SK-N-SH treated with all-trans-retinoic acid at 6 μM for 48 hours (cell line): ENCODE measurements around the gene HDDC2.
A peak's percentile ranks its signal among the peaks of the same experiment; 100 is the strongest.

Experiments
- ATAC-seq: fragments of 200-7000 bp; cut with Tn5 transposase; 3 replicates; pipeline ENCODE4 v1.9.1; 2020; ENCODE audit warnings: mild to moderate bottlenecking, moderate library complexity
- ESRRG ChIP-seq: fragments of 250-450 bp; sonication (Bioruptor Pico); IDR thresholded peaks from 2 replicates; pipeline ENCODE4 v1.6.1; 2021; ENCODE audit warnings: mild to moderate bottlenecking
- GLIS3 ChIP-seq: fragments of 250-450 bp; sonication (Bioruptor Pico); IDR thresholded peaks from 2 replicates; pipeline ENCODE4 v1.5.0; 2020; ENCODE audit warnings: mild to moderate bottlenecking, moderate library complexity
- ISL1 ChIP-seq: fragments of 250-450 bp; sonication (Bioruptor Pico); IDR thresholded peaks from 2 replicates; pipeline ENCODE4 v2.1.2; 2022; ENCODE audit warnings: mild to moderate bottlenecking, moderate library complexity
- OSR1 ChIP-seq: fragments of 250-450 bp; sonication (Bioruptor Pico); IDR thresholded peaks from 2 replicates; pipeline ENCODE4 v1.8.0; 2022; ENCODE audit warnings: moderate library complexity, mild to moderate bottlenecking, inconsistent platforms
- PPARA ChIP-seq: fragments of 250-450 bp; sonication (Bioruptor Pico); IDR thresholded peaks from 2 replicates; pipeline ENCODE4 v1.5.0; 2020; ENCODE audit warnings: mild to moderate bottlenecking, borderline replicate concordance
- RARB ChIP-seq: fragments of 250-450 bp; sonication (Bioruptor Pico); IDR thresholded peaks from 2 replicates; pipeline ENCODE4 v1.8.0; 2021; ENCODE audit warnings: mild to moderate bottlenecking, moderate library complexity
- SNAI2 ChIP-seq: fragments of 250-450 bp; sonication (Bioruptor Pico); IDR thresholded peaks from 2 replicates; pipeline ENCODE4 v1.5.0; 2020; ENCODE audit warnings: mild to moderate bottlenecking, moderate library complexity
- TCF4 ChIP-seq: fragments of 250-450 bp; sonication (Bioruptor Pico); IDR thresholded peaks from 2 replicates; pipeline ENCODE4 v1.8.0; 2021; ENCODE audit warnings: mild to moderate bottlenecking, moderate library complexity, borderline replicate concordance
- TOX ChIP-seq: fragments of 250-450 bp; sonication (Bioruptor Pico); IDR thresholded peaks from 2 replicates; pipeline ENCODE4 v1.8.0; 2021; ENCODE audit warnings: mild to moderate bottlenecking, moderate library complexity, borderline replicate concordance
- ZC3H10 ChIP-seq: fragments of 250-450 bp; sonication (Bioruptor Pico); IDR thresholded peaks from 2 replicates; pipeline ENCODE4 v1.5.1; 2021; ENCODE audit warnings: mild to moderate bottlenecking, moderate library complexity
- ZFP3 ChIP-seq: fragments of 250-450 bp; sonication (Bioruptor Pico); IDR thresholded peaks from 2 replicates; pipeline ENCODE4 v1.5.0; 2020; ENCODE audit warnings: mild to moderate bottlenecking, moderate library complexity
- ZFP30 ChIP-seq: fragments of 450-650 bp; formaldehyde crosslinking; IDR thresholded peaks from 2 replicates; pipeline ENCODE4 v1.5.0; 2022; ENCODE audit warnings: mild to moderate bottlenecking, moderate library complexity
- ZNF565 ChIP-seq: fragments of 450-650 bp; formaldehyde crosslinking; conservative IDR thresholded peaks from 2 replicates; pipeline ENCODE4 v1.5.0; 2020; ENCODE audit warnings: low read depth, mild to moderate bottlenecking, moderate library complexity
- ZNF8 ChIP-seq: fragments of 450-650 bp; formaldehyde crosslinking; IDR thresholded peaks from 2 replicates; pipeline ENCODE4 v1.5.0; 2020; ENCODE audit warnings: mild to moderate bottlenecking, moderate library complexity
- TF ChIP-seq, protein P1 (sequence below): fragments of 250-450 bp; sonication (Bioruptor Pico); IDR thresholded peaks from 2 replicates; pipeline ENCODE4 v1.5.0; 2020; ENCODE audit warnings: mild to moderate bottlenecking, moderate library complexity
- TF ChIP-seq, protein P2 (sequence below): fragments of 250-450 bp; sonication (Bioruptor Pico); IDR thresholded peaks from 2 replicates; pipeline ENCODE4 v1.5.1; 2021; ENCODE audit warnings: mild to moderate bottlenecking, moderate library complexity
- TF ChIP-seq, protein P3 (sequence below): fragments of 250-450 bp; sonication (Bioruptor Pico); IDR thresholded peaks from 2 replicates; pipeline ENCODE4 v1.8.0; 2021; ENCODE audit warnings: low read depth, mild to moderate bottlenecking, moderate library complexity, borderline replicate concordance

Gene HDDC2

DNA sequence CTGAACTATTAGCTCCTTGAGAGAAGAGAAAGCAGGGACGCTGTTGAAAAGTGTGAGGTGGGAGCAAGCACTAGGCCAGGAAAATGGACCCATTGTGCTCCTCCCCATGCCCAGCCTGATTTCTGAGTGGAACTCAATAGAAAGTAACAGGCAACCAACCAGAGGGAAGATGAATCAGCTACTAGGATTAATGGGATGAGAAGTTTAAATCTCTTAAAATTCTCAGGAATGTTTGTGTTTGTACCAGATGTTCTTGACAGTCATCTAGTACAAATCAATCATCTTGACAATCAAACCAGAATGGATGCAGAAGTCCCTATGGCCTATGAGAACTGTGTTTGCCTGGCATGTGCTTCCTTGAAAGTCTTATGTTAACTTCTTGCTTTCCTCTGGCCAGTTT is 48.9 kb downstream of the HDDC2 start (continued):
- TF ChIP-seq, protein P1, sequence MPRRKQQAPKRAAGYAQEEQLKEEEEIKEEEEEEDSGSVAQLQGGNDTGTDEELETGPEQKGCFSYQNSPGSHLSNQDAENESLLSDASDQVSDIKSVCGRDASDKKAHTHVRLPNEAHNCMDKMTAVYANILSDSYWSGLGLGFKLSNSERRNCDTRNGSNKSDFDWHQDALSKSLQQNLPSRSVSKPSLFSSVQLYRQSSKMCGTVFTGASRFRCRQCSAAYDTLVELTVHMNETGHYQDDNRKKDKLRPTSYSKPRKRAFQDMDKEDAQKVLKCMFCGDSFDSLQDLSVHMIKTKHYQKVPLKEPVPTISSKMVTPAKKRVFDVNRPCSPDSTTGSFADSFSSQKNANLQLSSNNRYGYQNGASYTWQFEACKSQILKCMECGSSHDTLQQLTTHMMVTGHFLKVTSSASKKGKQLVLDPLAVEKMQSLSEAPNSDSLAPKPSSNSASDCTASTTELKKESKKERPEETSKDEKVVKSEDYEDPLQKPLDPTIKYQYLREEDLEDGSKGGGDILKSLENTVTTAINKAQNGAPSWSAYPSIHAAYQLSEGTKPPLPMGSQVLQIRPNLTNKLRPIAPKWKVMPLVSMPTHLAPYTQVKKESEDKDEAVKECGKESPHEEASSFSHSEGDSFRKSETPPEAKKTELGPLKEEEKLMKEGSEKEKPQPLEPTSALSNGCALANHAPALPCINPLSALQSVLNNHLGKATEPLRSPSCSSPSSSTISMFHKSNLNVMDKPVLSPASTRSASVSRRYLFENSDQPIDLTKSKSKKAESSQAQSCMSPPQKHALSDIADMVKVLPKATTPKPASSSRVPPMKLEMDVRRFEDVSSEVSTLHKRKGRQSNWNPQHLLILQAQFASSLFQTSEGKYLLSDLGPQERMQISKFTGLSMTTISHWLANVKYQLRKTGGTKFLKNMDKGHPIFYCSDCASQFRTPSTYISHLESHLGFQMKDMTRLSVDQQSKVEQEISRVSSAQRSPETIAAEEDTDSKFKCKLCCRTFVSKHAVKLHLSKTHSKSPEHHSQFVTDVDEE = no peak
- TF ChIP-seq ZNF565 (CRISPR knock-in tag) (no peak), TOX (CRISPR knock-in tag) (no peak), PPARA (CRISPR knock-in tag) (no peak)
- TF ChIP-seq, all 23 proteins: peak for 0

DNA sequence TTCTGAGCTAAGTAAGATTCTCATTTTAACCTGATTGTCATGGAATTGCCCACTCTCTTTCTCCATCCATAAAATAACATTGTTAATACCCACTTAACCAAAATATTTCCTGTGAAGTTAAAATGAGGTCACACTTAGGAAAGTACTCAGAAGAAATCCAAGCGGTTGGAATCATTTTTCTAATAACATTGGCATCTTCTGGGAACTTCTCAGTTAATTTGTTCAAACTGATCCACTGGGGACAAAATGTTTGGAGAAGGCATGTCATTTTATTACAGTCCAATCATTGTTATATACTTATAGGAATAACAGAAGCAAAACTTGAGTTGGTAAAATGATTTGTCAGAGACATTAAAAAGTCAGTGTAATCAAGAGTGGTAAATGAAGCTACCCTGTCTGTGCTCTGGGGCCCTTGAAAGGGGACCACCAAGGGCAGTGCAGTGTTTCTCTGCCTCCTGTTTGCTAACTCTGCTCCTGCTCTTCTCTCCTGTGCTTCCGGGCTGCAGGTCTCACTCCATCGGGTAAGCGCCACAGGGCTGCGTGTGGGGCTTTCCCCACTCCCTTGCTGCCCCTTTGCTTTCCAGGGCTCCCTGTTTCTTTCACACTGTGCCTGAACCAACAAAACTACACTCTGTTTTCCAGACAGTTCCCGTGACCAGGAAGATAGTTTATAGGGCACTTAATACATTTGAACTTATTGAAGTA is 50.1 kb downstream of the HDDC2 start:
- peak; percentile 63 for ATAC-seq
- TF ChIP-seq, protein P2, sequence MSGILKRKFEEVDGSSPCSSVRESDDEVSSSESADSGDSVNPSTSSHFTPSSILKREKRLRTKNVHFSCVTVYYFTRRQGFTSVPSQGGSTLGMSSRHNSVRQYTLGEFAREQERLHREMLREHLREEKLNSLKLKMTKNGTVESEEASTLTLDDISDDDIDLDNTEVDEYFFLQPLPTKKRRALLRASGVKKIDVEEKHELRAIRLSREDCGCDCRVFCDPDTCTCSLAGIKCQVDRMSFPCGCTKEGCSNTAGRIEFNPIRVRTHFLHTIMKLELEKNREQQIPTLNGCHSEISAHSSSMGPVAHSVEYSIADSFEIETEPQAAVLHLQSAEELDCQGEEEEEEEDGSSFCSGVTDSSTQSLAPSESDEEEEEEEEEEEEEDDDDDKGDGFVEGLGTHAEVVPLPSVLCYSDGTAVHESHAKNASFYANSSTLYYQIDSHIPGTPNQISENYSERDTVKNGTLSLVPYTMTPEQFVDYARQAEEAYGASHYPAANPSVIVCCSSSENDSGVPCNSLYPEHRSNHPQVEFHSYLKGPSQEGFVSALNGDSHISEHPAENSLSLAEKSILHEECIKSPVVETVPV = no peak
- TF ChIP-seq ZNF565 (CRISPR knock-in tag) (no peak), ZFP30 (no peak), ZC3H10 (CRISPR knock-in tag) (no peak)
- TF ChIP-seq, all 23 proteins: peak for 0

DNA sequence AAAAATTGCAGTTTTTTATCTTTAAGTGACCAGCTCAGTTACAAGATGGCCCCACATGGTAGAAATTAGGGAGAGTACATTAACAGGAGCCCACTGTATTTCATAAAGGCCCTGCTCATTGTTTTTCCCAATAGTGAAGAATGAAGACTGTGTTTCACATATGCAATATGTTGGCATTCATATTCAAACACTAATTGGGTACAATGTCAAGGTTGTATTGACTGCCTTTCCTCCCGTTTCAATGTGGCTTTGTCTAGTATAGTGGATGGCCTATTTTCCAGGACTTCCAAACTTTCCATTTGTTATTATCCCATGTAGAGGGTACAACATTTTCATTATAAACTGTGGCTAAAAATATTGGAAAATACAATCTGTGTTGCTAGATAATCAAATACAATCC is 51.3 kb downstream of the HDDC2 start:
- TF ChIP-seq PPARA (CRISPR knock-in tag) (no peak), ZNF565 (CRISPR knock-in tag) (no peak), ISL1 (CRISPR knock-in tag) (no peak), OSR1 (CRISPR knock-in tag) (no peak), ZNF8 (CRISPR knock-in tag) (no peak)
- TF ChIP-seq, protein P3, sequence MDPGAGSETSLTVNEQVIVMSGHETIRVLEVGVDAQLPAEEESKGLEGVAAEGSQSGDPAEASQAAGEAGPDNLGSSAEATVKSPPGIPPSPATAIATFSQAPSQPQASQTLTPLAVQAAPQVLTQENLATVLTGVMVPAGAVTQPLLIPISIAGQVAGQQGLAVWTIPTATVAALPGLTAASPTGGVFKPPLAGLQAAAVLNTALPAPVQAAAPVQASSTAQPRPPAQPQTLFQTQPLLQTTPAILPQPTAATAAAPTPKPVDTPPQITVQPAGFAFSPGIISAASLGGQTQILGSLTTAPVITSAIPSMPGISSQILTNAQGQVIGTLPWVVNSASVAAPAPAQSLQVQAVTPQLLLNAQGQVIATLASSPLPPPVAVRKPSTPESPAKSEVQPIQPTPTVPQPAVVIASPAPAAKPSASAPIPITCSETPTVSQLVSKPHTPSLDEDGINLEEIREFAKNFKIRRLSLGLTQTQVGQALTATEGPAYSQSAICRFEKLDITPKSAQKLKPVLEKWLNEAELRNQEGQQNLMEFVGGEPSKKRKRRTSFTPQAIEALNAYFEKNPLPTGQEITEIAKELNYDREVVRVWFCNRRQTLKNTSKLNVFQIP (CRISPR knock-in tag) = no peak
- no peak for ATAC-seq

DNA sequence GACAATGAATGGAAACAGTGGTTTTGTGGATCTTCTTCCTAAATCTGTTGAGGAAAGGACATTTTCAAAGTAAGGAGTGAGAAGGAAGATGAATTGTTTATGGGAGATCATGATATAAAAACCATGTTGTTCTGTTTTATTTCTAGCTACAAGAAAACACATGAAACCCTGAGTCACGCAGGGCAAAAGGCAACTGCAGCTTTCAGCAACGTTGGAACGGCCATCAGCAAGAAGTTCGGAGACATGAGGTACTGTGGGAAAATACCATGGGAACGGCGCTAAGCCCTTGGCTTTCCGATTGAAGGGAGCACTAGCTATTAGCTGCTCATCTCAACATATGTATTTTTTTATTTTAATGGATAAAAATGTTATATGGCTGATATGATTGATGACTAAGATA is 53.6 kb downstream of the HDDC2 start:
- no peak for ATAC-seq
- TF ChIP-seq ESRRG (no peak), PPARA (CRISPR knock-in tag) (no peak), SNAI2 (CRISPR knock-in tag) (no peak), ZNF8 (CRISPR knock-in tag) (no peak), ISL1 (CRISPR knock-in tag) (no peak), TCF4 (CRISPR knock-in tag) (no peak), ZFP3 (no peak), ZNF565 (CRISPR knock-in tag) (no peak), RARB (CRISPR knock-in tag) (no peak)
- TF ChIP-seq, protein P3 (CRISPR knock-in tag) = no peak
- TF ChIP-seq, all 23 proteins: peak for 0

DNA sequence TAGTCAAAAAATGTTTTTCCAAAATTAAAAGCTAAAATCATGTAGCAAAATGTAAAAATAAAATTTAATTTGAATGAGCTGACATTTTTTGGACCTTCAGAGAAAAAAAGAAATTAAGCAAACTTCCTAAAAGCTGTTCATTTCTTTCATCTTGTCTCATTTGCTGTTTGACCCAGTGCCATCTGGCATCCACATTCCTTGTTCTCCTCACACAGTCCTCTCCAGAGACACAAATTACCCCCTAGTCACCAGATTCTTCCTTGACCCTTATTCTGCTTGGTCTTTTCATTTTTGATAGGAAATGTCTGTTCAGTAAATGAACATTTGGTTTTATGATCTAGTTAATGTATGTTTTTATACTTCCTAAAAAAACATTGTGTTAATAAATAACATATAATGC is 55.2 kb downstream of the HDDC2 start:
- no peak for ATAC-seq
- TF ChIP-seq ESRRG = no peak
- TF ChIP-seq ZNF565 (CRISPR knock-in tag) = no peak
- no peak for TF ChIP-seq TOX (CRISPR knock-in tag)
- no peak for TF ChIP-seq ZFP3
- no peak for TF ChIP-seq TCF4 (CRISPR knock-in tag)
- TF ChIP-seq ISL1 (CRISPR knock-in tag) = no peak
- no peak for TF ChIP-seq GLIS3 (CRISPR knock-in tag)
